ENCODE data around the gene DAPK1. TPM values are rescaled to one million over a fixed set of nuclear protein-coding genes. Genes with fewer than 3 reads are reported as not detected.

The DAPK1 gene
- total RNA-seq, 4 donors from 2014 or later: 5.4 to 13.4 (median 9.8) TPM

DNA sequence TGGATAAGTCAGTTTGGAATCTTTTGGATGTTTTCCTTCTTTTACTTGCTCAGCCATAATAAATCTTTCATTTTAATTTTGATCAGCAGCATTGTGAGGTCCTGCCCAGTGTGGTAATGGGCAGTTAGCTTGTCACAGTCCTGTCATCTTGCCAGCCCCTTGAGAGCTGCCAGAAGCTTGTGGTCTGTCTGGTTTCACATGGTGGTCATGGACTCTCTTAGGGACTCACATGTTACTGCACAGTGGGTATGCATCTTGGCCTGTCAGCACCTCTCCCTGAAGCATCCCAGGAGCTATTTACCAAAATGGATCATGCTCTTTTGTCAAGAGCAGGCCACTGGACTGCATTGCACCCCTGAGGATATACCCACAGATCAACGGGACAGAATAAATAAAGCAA is 60.3 kb downstream of the DAPK1 start:
- Histone ChIP-seq H3K27ac (no peak overlapping the region), H3K27me3 (no peaks in the 10 kb centered on the region), H3K4me3 (no peak overlapping the region), H3K4me1 (peaks cover 23% of the 10 kb centered on the region), H3K9me3 (no peaks in the 10 kb centered on the region), H3K36me3 (no peaks in the 10 kb centered on the region)
- TF ChIP-seq POLR2AphosphoS5 (IDR thresholded peaks at IDR 0.05): no peak
- TF ChIP-seq POLR2A (IDR thresholded peaks at IDR 0.05): no peak
- TF ChIP-seq EP300 (IDR thresholded peaks at IDR 0.05): no peak
- TF ChIP-seq, protein P1, sequence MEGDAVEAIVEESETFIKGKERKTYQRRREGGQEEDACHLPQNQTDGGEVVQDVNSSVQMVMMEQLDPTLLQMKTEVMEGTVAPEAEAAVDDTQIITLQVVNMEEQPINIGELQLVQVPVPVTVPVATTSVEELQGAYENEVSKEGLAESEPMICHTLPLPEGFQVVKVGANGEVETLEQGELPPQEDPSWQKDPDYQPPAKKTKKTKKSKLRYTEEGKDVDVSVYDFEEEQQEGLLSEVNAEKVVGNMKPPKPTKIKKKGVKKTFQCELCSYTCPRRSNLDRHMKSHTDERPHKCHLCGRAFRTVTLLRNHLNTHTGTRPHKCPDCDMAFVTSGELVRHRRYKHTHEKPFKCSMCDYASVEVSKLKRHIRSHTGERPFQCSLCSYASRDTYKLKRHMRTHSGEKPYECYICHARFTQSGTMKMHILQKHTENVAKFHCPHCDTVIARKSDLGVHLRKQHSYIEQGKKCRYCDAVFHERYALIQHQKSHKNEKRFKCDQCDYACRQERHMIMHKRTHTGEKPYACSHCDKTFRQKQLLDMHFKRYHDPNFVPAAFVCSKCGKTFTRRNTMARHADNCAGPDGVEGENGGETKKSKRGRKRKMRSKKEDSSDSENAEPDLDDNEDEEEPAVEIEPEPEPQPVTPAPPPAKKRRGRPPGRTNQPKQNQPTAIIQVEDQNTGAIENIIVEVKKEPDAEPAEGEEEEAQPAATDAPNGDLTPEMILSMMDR (IDR thresholded peaks at IDR 0.05): no peak
- no peak for DNase-seq (ENCODE audit: low spot score in 2 of 2)
- WGBS: 42% methylated on average over 1 of the region's 1 CpG

DNA sequence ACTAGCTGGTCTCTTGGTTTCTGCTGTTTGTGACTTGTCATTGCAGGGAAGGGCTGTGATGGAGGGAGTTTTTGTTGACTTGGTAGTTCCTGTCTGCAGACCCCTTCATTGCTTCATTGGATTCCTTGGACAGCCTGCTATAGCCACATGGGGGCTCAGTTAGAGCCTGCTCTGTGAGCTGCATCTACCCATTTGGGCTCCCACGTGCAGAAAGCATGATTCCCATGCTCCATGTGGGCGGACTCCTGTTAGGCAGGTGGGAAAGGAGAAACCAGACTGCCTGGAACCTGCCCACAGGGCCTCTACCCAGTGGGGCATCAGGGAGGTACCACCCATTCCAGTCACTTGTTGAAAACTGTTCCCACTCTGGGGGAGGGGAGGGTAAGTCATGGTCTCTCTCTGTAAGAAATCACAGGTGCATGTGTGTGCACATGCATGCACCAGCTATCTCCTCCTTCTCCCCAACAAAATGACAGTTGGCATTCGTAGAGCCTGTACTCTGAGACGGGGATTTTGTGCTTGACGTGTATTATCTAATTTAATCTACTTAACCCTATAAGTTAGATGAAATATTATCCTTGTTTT is 61.0 kb downstream of the DAPK1 start:
- Histone ChIP-seq H3K4me3 (no peak overlapping the region), H3K4me1 (peaks cover 20% of the 10 kb centered on the region)
- DNase-seq (ENCODE audit: low spot score in 2 of 2): no peak

DNA sequence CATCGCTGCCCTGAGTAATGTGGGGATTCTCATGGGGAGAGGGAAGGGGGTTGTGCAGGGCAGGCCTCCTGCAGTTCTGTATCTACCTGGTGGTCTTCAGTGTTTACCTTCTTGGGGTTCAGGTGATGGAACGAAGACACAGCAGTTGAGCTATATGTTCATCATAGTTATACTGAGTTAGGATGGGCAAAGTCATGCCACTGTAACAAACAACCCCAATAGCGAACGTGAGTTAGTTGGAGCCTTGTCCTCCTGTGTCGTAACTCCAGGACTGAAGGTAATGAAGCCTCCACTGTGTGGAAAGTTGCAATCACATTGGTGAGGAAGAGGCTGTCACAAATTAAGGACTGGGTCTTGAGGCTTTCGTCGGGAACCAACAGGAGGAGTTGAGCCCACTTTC is 64.4 kb downstream of the DAPK1 start:
- TF ChIP-seq EP300 (IDR thresholded peaks at IDR 0.05) (no peak), POLR2AphosphoS5 (IDR thresholded peaks at IDR 0.05) (no peak), POLR2A (IDR thresholded peaks at IDR 0.05) (no peak)
- TF ChIP-seq, protein P1 (IDR thresholded peaks at IDR 0.05): no peak
- 87% methylated on average over 7 of the region's 7 CpGs for WGBS
- Histone ChIP-seq H3K36me3 (no peaks in the 10 kb centered on the region), H3K27me3 (no peaks in the 10 kb centered on the region), H3K4me1 (peaks cover 5% of the 10 kb centered on the region), H3K4me3 (no peak overlapping the region), H3K9me3 (no peaks in the 10 kb centered on the region), H3K27ac (no peak overlapping the region)
- no peak for DNase-seq (ENCODE audit: low spot score in 2 of 2)

More for the DNA sequence above, 61.0 kb downstream of the DAPK1 start:
- Histone ChIP-seq H3K36me3 (no peaks in the 10 kb centered on the region), H3K27ac (no peak overlapping the region), H3K9me3 (no peaks in the 10 kb centered on the region), H3K27me3 (no peaks in the 10 kb centered on the region)
- TF ChIP-seq, protein P1 (IDR thresholded peaks at IDR 0.05): no peak
- no peak for TF ChIP-seq POLR2AphosphoS5 (IDR thresholded peaks at IDR 0.05)
- TF ChIP-seq POLR2A (IDR thresholded peaks at IDR 0.05): no peak
- TF ChIP-seq EP300 (IDR thresholded peaks at IDR 0.05): no peak
- WGBS: 82% methylated on average over 5 of the region's 5 CpGs

DNA sequence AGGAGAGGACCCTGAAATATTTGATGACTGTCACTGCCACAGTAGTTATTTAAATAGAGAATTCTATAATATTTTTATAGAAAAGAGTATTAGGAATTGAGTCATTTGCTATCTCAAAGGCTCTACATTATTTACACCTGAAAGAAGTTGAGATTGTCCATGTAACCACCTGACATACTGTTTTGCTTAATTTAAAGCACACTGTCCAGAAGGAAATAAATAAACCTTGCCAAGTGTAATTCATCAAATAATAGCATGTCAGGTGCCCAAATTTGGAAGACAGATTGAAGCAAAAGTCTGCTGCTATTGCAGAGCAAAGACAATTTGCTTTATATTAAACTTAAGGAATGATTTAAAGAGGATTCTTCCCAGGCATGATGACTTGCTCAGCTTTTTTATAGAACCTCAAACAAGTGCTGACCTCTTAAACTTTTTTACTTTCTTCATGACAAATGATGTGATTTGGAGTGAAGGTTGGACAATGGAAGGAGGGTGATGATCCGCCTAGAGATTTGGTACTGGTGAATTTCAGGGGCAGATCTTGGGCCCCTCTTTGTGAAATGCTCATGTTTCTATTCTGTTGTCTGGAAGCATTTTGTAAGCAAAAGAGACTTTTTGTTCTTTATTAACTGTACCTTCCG is 65.0 kb downstream of the DAPK1 start:
- Histone ChIP-seq H3K4me1 (peaks cover 5% of the 10 kb centered on the region), H3K36me3 (no peaks in the 10 kb centered on the region), H3K27ac (no peak overlapping the region), H3K9me3 (no peaks in the 10 kb centered on the region), H3K4me3 (no peak overlapping the region), H3K27me3 (no peaks in the 10 kb centered on the region)
- DNase-seq (ENCODE audit: low spot score in 2 of 2): no peak
- WGBS: 94% methylated on average over 2 of the region's 2 CpGs
- TF ChIP-seq, protein P1 (IDR thresholded peaks at IDR 0.05): no peak
- TF ChIP-seq POLR2A (IDR thresholded peaks at IDR 0.05): no peak
- no peak for TF ChIP-seq EP300 (IDR thresholded peaks at IDR 0.05)
- no peak for TF ChIP-seq POLR2AphosphoS5 (IDR thresholded peaks at IDR 0.05)

DNA sequence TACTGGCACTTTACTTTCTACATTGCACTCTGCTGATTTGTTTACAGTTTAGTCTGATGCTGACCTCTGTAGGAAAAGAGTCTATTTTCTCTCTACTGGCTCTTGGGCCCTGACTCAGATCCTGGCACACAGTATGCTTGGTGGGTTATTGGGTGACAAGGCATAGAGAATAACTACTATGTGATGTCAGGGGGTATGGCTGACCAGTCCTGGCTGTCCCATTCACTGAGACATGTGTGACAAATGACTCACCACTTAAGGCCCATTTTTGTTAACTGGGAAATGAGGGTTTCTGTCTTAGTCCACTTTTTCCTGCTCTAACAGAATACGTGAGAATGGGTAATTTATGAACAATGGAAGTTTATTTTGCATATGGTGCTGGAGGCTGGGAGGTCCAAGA is 66.4 kb downstream of the DAPK1 start:
- H3K4me1 ChIP-seq: peaks cover 6% of the 10 kb centered on the region
- no peak overlapping the region for H3K27ac ChIP-seq
- DNase-seq (ENCODE audit: low spot score in 2 of 2): no peak
- no peak overlapping the region for H3K4me3 ChIP-seq
- no peak for TF ChIP-seq POLR2AphosphoS5 (IDR thresholded peaks at IDR 0.05)
- no peak for TF ChIP-seq POLR2A (IDR thresholded peaks at IDR 0.05)
- no peak for TF ChIP-seq EP300 (IDR thresholded peaks at IDR 0.05)
- TF ChIP-seq, protein P1 (IDR thresholded peaks at IDR 0.05): no peak
- 73% methylated on average over 1 of the region's 1 CpG for WGBS
- H3K36me3 ChIP-seq: no peaks in the 10 kb centered on the region
- no peaks in the 10 kb centered on the region for H3K9me3 ChIP-seq
- no peaks in the 10 kb centered on the region for H3K27me3 ChIP-seq

All from suprapubic skin (tissue), 4 donors.